Activated gamma-delta T cell treated with anti-CD3 and anti-CD28 coated beads, Interleukin-2, amount 50 U/mL, for 16 hours (primary cell): ENCODE data around the gene SLC22A25.
"Not testable (repeated sequence)": the region's sequence is repeated elsewhere in the genome, so short reads cannot be mapped to it uniquely, and the experiment has no call there.

ENCODE experiments used
- DNase-seq: peaks from one replicate; pipeline ENCODE4 v3.0.0-alpha.2; 2020; ENCODE audit warnings: low read depth

SLC22A25 gene

GRCh38 chr11:63235471-63236461 is 7.6 kb downstream of the SLC22A25 start:
- DNase-seq: not testable (repeated sequence)

- DNase-seq: no peak
Measured at GRCh38 chr11:63229815-63230214, 13.6 kb downstream of the SLC22A25 start.

GRCh38 chr11:63227521-63228107 is 15.8 kb downstream of the SLC22A25 start:
- no peak for DNase-seq

GRCh38 chr11:63226488-63227114 is 16.8 kb downstream of the SLC22A25 start:
- DNase-seq: no peak

- no peak for DNase-seq
Measured at GRCh38 chr11:63214093-63214492, 29.3 kb downstream of the SLC22A25 start.

GRCh38 chr11:63212742-63213141 is 30.7 kb downstream of the SLC22A25 start:
- DNase-seq: no peak

GRCh38 chr11:63210111-63210510 is 33.3 kb downstream of the SLC22A25 start:
- DNase-seq: no peak
